Uterus (tissue), 2 donors: ENCODE data around the gene CACNA1D.

Experiments
- CTCF ChIP-seq, 4 experiments: fragments of 200-600 bp in 2 of 4; fragments of 450-650 bp in 2 of 4; sonication (generic) in 2 of 4; IDR thresholded peaks; one replicate each; pipeline ENCODE4 v1.5.1; 2016 to 2019; ENCODE audit warnings: antibody characterized with exemption in 4 of 4, mild to moderate bottlenecking in 2 of 4, moderate library complexity in 1 of 4
- POLR2A ChIP-seq, 2 donors: fragments of 450-650 bp; IDR thresholded peaks; one replicate each; pipeline ENCODE4 v1.6.1; 2016; ENCODE audit warnings: antibody characterized with exemption in 2 of 2, mild to moderate bottlenecking in 1 of 2, moderate library complexity in 1 of 2

GRCh38 chr3:53579636-53580035 is 85.2 kb downstream of the CACNA1D start:
- TF ChIP-seq CTCF (IDR thresholded peaks at IDR 0.05) = no peak
- no peak for TF ChIP-seq POLR2A (IDR thresholded peaks at IDR 0.05)
